Liver (tissue), 9 donors: ENCODE measurements around the gene SEL1L. TPM values are rescaled to one million over a fixed set of nuclear protein-coding genes. Genes with fewer than 3 reads are reported as not detected.

Experiments used
- DNase-seq: peaks from one replicate; pipeline ENCODE4 v3.0.0-alpha.2; 2017; ENCODE audit warnings: low spot score
- H3K27ac ChIP-seq, 2 donors: one replicate each; pipeline ENCODE4 v1.7.0; 2013; ENCODE audit warnings: inconsistent platforms in 2 of 2, low read length in 2 of 2, control low read depth in 1 of 2, low read depth in 1 of 2, mild to moderate bottlenecking in 1 of 2
- H3K27me3 ChIP-seq, 4 donors: one replicate each; pipeline versions ENCODE4 v1.6.1 to v1.7.0; 2013; ENCODE audit warnings: low read length in 3 of 4, inconsistent platforms in 1 of 4, mild to moderate bottlenecking in 1 of 4, moderate library complexity in 1 of 4; ENCODE audit not compliant: control insufficient read depth in 4 of 4, insufficient read depth in 4 of 4
- H3K36me3 ChIP-seq, 4 donors: one replicate each; pipeline versions ENCODE4 v1.6.1 to v1.7.0; 2013; ENCODE audit warnings: low read length in 3 of 4, mild to moderate bottlenecking in 3 of 4, low read depth in 1 of 4, moderate library complexity in 1 of 4; ENCODE audit not compliant: control insufficient read depth in 4 of 4, insufficient read depth in 3 of 4
- H3K4me1 ChIP-seq, 4 donors: one replicate each; pipeline versions ENCODE4 v1.6.1 to v1.7.0; 2013; ENCODE audit warnings: low read length in 3 of 4, mild to moderate bottlenecking in 3 of 4, moderate library complexity in 1 of 4; ENCODE audit not compliant: control insufficient read depth in 4 of 4, insufficient read depth in 4 of 4
- H3K4me3 ChIP-seq, 3 donors: one replicate each; pipeline versions ENCODE4 v1.6.1 to v1.7.0; 2013; ENCODE audit warnings: low read length in 3 of 3, control low read depth in 1 of 3, low read depth in 1 of 3, mild to moderate bottlenecking in 1 of 3
- H3K9ac ChIP-seq, 2 donors: one replicate each; pipeline ENCODE4 v1.7.0; 2013; ENCODE audit warnings: low read length in 2 of 2, mild to moderate bottlenecking in 2 of 2, moderate library complexity in 2 of 2, control low read depth in 1 of 2, low read depth in 1 of 2
- H3K9me3 ChIP-seq, 4 donors: one replicate each; pipeline versions ENCODE4 v1.6.1 to v1.7.0; 2013; ENCODE audit warnings: low read length in 3 of 4; ENCODE audit not compliant: control insufficient read depth in 4 of 4
- CTCF ChIP-seq: fragments of 150-350 bp; IDR thresholded peaks from 2 replicates; pipeline ENCODE4 v1.5.1; 2017; ENCODE audit warnings: improper control_type of control experiment, low read depth, low read length; ENCODE audit not compliant: missing input control
- EGR1 ChIP-seq, 2 donors: IDR thresholded peaks; 2 replicates each; pipeline ENCODE4 v1.6.1; 2016 to 2018; ENCODE audit warnings: antibody characterized with exemption in 2 of 2, low read depth in 2 of 2
- FOXA1 ChIP-seq: IDR thresholded peaks from 2 replicates; pipeline ENCODE4 v1.6.1; 2016; ENCODE audit warnings: antibody characterized with exemption
- FOXA2 ChIP-seq: IDR thresholded peaks from 2 replicates; pipeline ENCODE4 v1.6.1; 2016; ENCODE audit warnings: antibody characterized with exemption
- GABPA ChIP-seq, 2 donors: IDR thresholded peaks in 1 of 2; conservative IDR thresholded peaks in 1 of 2; 2 replicates each; pipeline ENCODE4 v1.6.1; 2016; ENCODE audit warnings: antibody characterized with exemption in 2 of 2, mild to moderate bottlenecking in 1 of 2, moderate library complexity in 1 of 2
- HNF4A ChIP-seq, 2 donors: conservative IDR thresholded peaks; 2 replicates each; pipeline ENCODE4 v1.6.1; 2016; ENCODE audit warnings: antibody characterized with exemption in 2 of 2, mild to moderate bottlenecking in 2 of 2
- HNF4G ChIP-seq: IDR thresholded peaks from 2 replicates; pipeline ENCODE4 v1.6.1; 2016; ENCODE audit warnings: antibody characterized with exemption
- JUND ChIP-seq, 2 donors: IDR thresholded peaks; 2 replicates each; pipeline ENCODE4 v1.6.1; 2016; ENCODE audit warnings: antibody characterized with exemption in 2 of 2
- NR2F2 ChIP-seq: IDR thresholded peaks from 2 replicates; pipeline ENCODE4 v1.6.1; 2016; ENCODE audit warnings: antibody characterized with exemption
- REST ChIP-seq: IDR thresholded peaks from 2 replicates; pipeline ENCODE4 v1.6.1; 2016; ENCODE audit warnings: antibody characterized with exemption, mild to moderate bottlenecking
- SP1 ChIP-seq: IDR thresholded peaks from 2 replicates; pipeline ENCODE4 v1.6.1; 2018; ENCODE audit warnings: antibody characterized with exemption, mild to moderate bottlenecking
- TAF1 ChIP-seq: conservative IDR thresholded peaks from 2 replicates; pipeline ENCODE4 v1.6.1; 2016; ENCODE audit warnings: antibody characterized with exemption, mild to moderate bottlenecking
- YY1 ChIP-seq: IDR thresholded peaks from 2 replicates; pipeline ENCODE4 v1.6.1; 2016; ENCODE audit warnings: antibody characterized with exemption, mild to moderate bottlenecking
- WGBS: extraction: QIAGEN DNeasy Blood & Tissue Kit; methylation state at CpG from one replicate; pipeline ENCODE4 v1.1.7; 2013; 5-methylcytosine and 5-hydroxymethylcytosine counted together
- polyA plus RNA-seq, 2 donors: library from polyadenylated mRNA; stranded (reverse) in 1 of 2; unstranded in 1 of 2; fragments of 200-250 nt in 1 of 2; fragments of >200 nt in 1 of 2; fragmentation: Nextera tagmentation in 1 of 2; extraction: Ambion mirVana in 1 of 2; gene quantifications; one replicate each; pipeline versions ENCODE4 v1.2.1 to v1.2.3, GENCODE V29; 2013 to 2015
- total RNA-seq, 2 donors: library from RNA; depleted of rRNA; stranded (reverse); fragments of >200 nt; gene quantifications; one replicate each; pipeline ENCODE4 v1.2.3, GENCODE V29; 2014
- donor health status: healthy.
- donor health status: healthy.
- donor health status: healthy.
- donor health status: healthy.
- donor health status: healthy.

Gene SEL1L
- total and polyA plus RNA-seq, 4 donors, result 40.7 to 117 (median 45.6) TPM

- TF ChIP-seq FOXA1, result no peak
- no peak for TF ChIP-seq JUND (IDR thresholded peaks at IDR 0.05)
- TF ChIP-seq NR2F2, result no peak
- TF ChIP-seq TAF1, result no peak
- TF ChIP-seq YY1, result no peak
- no peak for TF ChIP-seq GABPA (IDR thresholded peaks at IDR 0.05 in 1 of 2, conservative IDR thresholded peaks at IDR 0.05 in 1 of 2)
- no peak for TF ChIP-seq FOXA2
- no peak for DNase-seq
- no peaks in the 10 kb centered on the region for H3K36me3 ChIP-seq
- no peak overlapping the region for H3K9ac ChIP-seq
- WGBS, result 88% methylated on average over 1 of the region's 1 CpG
- no peaks in the 10 kb centered on the region for H3K9me3 ChIP-seq
- no peaks in the 10 kb centered on the region for H3K27me3 ChIP-seq
- H3K27ac ChIP-seq, result no peak overlapping the region
- peaks cover 0 to 7% (median 3%) of the 10 kb centered on the region in 4 donors for H3K4me1 ChIP-seq
- no peak overlapping the region for H3K4me3 ChIP-seq
Measured at GRCh38 chr14:81429028-81429427, 104.6 kb downstream of the SEL1L start.

- Histone ChIP-seq H3K27me3 (no peaks in the 10 kb centered on the region), H3K4me1 (peaks cover 0 to 7% (median 3%) of the 10 kb centered on the region in 4 donors), H3K9me3 (no peaks in the 10 kb centered on the region), H3K27ac (no peak overlapping the region), H3K9ac (no peak overlapping the region), H3K36me3 (no peaks in the 10 kb centered on the region), H3K4me3 (no peak overlapping the region)
- TF ChIP-seq HNF4G (no peak), TAF1 (no peak), REST (no peak), YY1 (no peak), NR2F2 (no peak), FOXA1 (no peak), GABPA (IDR thresholded peaks at IDR 0.05 in 1 of 2, conservative IDR thresholded peaks at IDR 0.05 in 1 of 2) (no peak), CTCF (no peak), SP1 (no peak), EGR1 (IDR thresholded peaks at IDR 0.05; ENCODE audit: low read depth in 2 of 2) (no peak), FOXA2 (no peak), HNF4A (conservative IDR thresholded peaks at IDR 0.05) (no peak)
- DNase-seq, result no peak
- WGBS, result 58% methylated on average over 8 of the region's 8 CpGs
Measured at GRCh38 chr14:81427348-81428058, 106.2 kb downstream of the SEL1L start.
